Endothelial cell of umbilical vein (primary cell): ENCODE results near the gene CASKIN1. TPM values are rescaled to one million over a fixed set of nuclear protein-coding genes. Genes with fewer than 3 reads are reported as not detected.

Source experiments
- BruUV-seq: library from RNA; stranded (reverse); fragments of 400-500 nt; replicated peaks from 2 replicates; lab custom pipeline; 2021; lab: Mats Ljungman, UMichigan
- CTCF ChIA-PET: fragments of 300-600, 350-600 bp; sonication (Branson Sonifier 250); formaldehyde crosslinking; loops from one replicate; lab custom pipeline; 2021; ENCODE audit warnings: antibody characterized with exemption, inconsistent platforms; lab: Charles Lee
- POLR2A ChIA-PET: fragments of 300-600, 350-600 bp; sonication (Branson Sonifier 250); formaldehyde crosslinking; loops from one replicate; lab custom pipeline; 2021; ENCODE audit warnings: antibody characterized with exemption, inconsistent platforms; lab: Charles Lee
- DNase-seq: peaks from one replicate; pipeline ENCODE4 v3.0.0-alpha.2; 2011; ENCODE audit warnings: low read depth, low spot score
- FAIRE-seq: peaks from 2 replicates; lab custom pipeline; 2011; peaks lifted over from hg19 to GRCh38; lab: Jason Lieb, UNC
- H2AFZ ChIP-seq: 2 replicates; pipeline ENCODE4 v1.6.0; 2012; ENCODE audit warnings: low read depth, low read length, control low read depth, inconsistent platforms
- H3K27ac ChIP-seq: 2 replicates; pipeline ENCODE4 v1.5.1; 2011; ENCODE audit warnings: low read depth, mild to moderate bottlenecking, control low read depth, low read length, moderate library complexity; ENCODE audit not compliant: insufficient read depth
- H3K27me3 ChIP-seq, 2 experiments: 2 replicates each; pipeline versions ENCODE4 v1.6.0 to v1.6.1; 2011; ENCODE audit warnings: low read length in 2 of 2, mixed read lengths in 1 of 2; ENCODE audit not compliant: control insufficient read depth in 2 of 2, insufficient read depth in 2 of 2
- H3K36me3 ChIP-seq, 2 experiments: 2 replicates in 1 of 2; 3 replicates in 1 of 2; pipeline ENCODE4 v1.5.1; 2011; ENCODE audit warnings: low read length in 2 of 2, mild to moderate bottlenecking in 1 of 2, moderate library complexity in 1 of 2; ENCODE audit not compliant: control insufficient read depth in 2 of 2, insufficient read depth in 2 of 2; ENCODE audit errors: extremely low read depth in 1 of 2
- H3K4me1 ChIP-seq: 3 replicates; pipeline ENCODE4 v1.5.1; 2011; ENCODE audit warnings: mild to moderate bottlenecking, low read length; ENCODE audit not compliant: control insufficient read depth, insufficient read depth; ENCODE audit errors: extremely low read depth
- H3K4me2 ChIP-seq: 2 replicates; pipeline ENCODE4 v1.6.1; 2011; ENCODE audit warnings: low read length, control low read depth, mixed read lengths; ENCODE audit not compliant: insufficient read depth
- H3K4me3 ChIP-seq, 3 experiments: fragments of 200-600 bp in 1 of 3; sonication (generic), shearing (Covaris generic) in 1 of 3; replicated peaks in 1 of 3; 2 replicates each; pipeline ENCODE4 v1.5.1; 2011 to 2016; ENCODE audit warnings: control low read depth in 3 of 3, low read length in 3 of 3, mild to moderate bottlenecking in 2 of 3, inconsistent platforms in 1 of 3, low read depth in 1 of 3, moderate library complexity in 1 of 3; ENCODE audit not compliant: insufficient read depth in 1 of 3
- H3K79me2 ChIP-seq: 2 replicates; pipeline ENCODE4 v1.6.0; 2012; ENCODE audit warnings: low read length, inconsistent platforms; ENCODE audit not compliant: control insufficient read depth, insufficient read depth
- H3K9ac ChIP-seq: replicated peaks from 2 replicates; pipeline ENCODE3; 2011; ENCODE audit warnings: low read length, control low read depth; ENCODE audit not compliant: insufficient read depth; ENCODE audit errors: extremely low read depth
- H3K9me1 ChIP-seq: replicated peaks from 3 replicates; pipeline ENCODE4 v1.6.0; 2011; ENCODE audit warnings: mild to moderate bottlenecking, low read length; ENCODE audit not compliant: control insufficient read depth, insufficient read depth; ENCODE audit errors: extremely low read depth
- H3K9me3 ChIP-seq: replicated peaks from 2 replicates; pipeline ENCODE4 v1.5.1; 2012; ENCODE audit warnings: low read length, inconsistent platforms; ENCODE audit not compliant: control insufficient read depth, insufficient read depth
- H4K20me1 ChIP-seq: replicated peaks from 2 replicates; pipeline ENCODE3; 2011; ENCODE audit warnings: mild to moderate bottlenecking, low read length; ENCODE audit not compliant: control insufficient read depth, insufficient read depth; ENCODE audit errors: extremely low read depth
- EZH2 ChIP-seq: IDR thresholded peaks from 2 replicates; pipeline ENCODE4 v1.6.1; 2012; ENCODE audit warnings: borderline replicate concordance, low read depth, mild to moderate bottlenecking, moderate library complexity, low read length, inconsistent platforms; ENCODE audit not compliant: severe bottlenecking
- FOS ChIP-seq: IDR thresholded peaks from 2 replicates; pipeline ENCODE4 v1.6.1; 2011; ENCODE audit warnings: mild to moderate bottlenecking, low read length, moderate library complexity, borderline replicate concordance; ENCODE audit not compliant: insufficient read depth
- GATA2 ChIP-seq: IDR thresholded peaks from 2 replicates; pipeline ENCODE4 v1.7.0; 2011; ENCODE audit warnings: low read depth, mild to moderate bottlenecking, moderate library complexity, mixed read lengths, low read length; ENCODE audit not compliant: insufficient read length, insufficient read depth
- JUN ChIP-seq: IDR thresholded peaks from 2 replicates; pipeline ENCODE4 v1.6.1; 2011; ENCODE audit warnings: borderline replicate concordance, low read depth; ENCODE audit not compliant: insufficient read length, insufficient read depth
- MYC ChIP-seq: IDR thresholded peaks from one replicate; pipeline ENCODE4 v1.6.1; 2011; ENCODE audit warnings: mild to moderate bottlenecking, low read depth, low read length
- POLR2A ChIP-seq: IDR thresholded peaks from 2 replicates; pipeline ENCODE4 v1.6.1; 2012; ENCODE audit warnings: low read depth, mild to moderate bottlenecking, control low read depth, low read length
- POLR2AphosphoS5 ChIP-seq: IDR thresholded peaks from 2 replicates; pipeline ENCODE4 v1.6.1; 2012; ENCODE audit warnings: low read depth, mild to moderate bottlenecking, control low read depth, low read length, moderate library complexity; ENCODE audit not compliant: insufficient read depth
- dilution Hi-C: fragments of 300-500 bp; cut with MboI; formaldehyde crosslinking; loops from one replicate; pipeline ENCODE4 v1.15.0; 2019; ENCODE audit warnings: low sequenced_read_pairs; ENCODE audit not compliant: extremely low pct_ligation_motif_present
- intact Hi-C: fragments of 100-400 bp; cut with micrococcal nuclease; formaldehyde crosslinking; loops from one replicate; pipeline ENCODE4 v1.10.0; 2022
- polyA plus RNA-seq, 4 experiments: library from polyadenylated mRNA; depleted of rRNA in 3 of 4; stranded (reverse) in 3 of 4; unstranded in 1 of 4; fragments of >200 nt; gene quantifications; 2 replicates each; pipeline versions ENCODE4 v1.2.1 to v1.2.3, GENCODE V29; 2011 to 2012; ENCODE audit warnings: missing spikeins in 1 of 4
- total RNA-seq: library from RNA; stranded (reverse); gene quantifications from 2 replicates; pipeline ENCODE4 v1.2.3, GENCODE V29; 2021
- TF ChIP-seq, protein P1 (sequence below), 2 donors: IDR thresholded peaks; 1 replicate in 1 of 2; 2 replicates in 1 of 2; pipeline ENCODE4 v1.5.1; 2011; ENCODE audit warnings: low read length in 2 of 2, mild to moderate bottlenecking in 2 of 2, moderate library complexity in 2 of 2, control low read depth in 1 of 2, inconsistent platforms in 1 of 2, low read depth in 1 of 2; ENCODE audit not compliant: insufficient read depth in 1 of 2; ENCODE audit errors: extremely low read depth in 1 of 2
- TF ChIP-seq, protein P2 (sequence below): IDR thresholded peaks from 2 replicates; pipeline ENCODE4 v1.6.1; 2011; ENCODE audit not compliant: insufficient read depth, insufficient read length

CASKIN1 gene
- total and polyA plus RNA-seq, 2 donors (not counting 3 experiments of a cell fraction or from before 2014, with no cell fraction given), result 0.11 to 0.58 TPM

DNA sequence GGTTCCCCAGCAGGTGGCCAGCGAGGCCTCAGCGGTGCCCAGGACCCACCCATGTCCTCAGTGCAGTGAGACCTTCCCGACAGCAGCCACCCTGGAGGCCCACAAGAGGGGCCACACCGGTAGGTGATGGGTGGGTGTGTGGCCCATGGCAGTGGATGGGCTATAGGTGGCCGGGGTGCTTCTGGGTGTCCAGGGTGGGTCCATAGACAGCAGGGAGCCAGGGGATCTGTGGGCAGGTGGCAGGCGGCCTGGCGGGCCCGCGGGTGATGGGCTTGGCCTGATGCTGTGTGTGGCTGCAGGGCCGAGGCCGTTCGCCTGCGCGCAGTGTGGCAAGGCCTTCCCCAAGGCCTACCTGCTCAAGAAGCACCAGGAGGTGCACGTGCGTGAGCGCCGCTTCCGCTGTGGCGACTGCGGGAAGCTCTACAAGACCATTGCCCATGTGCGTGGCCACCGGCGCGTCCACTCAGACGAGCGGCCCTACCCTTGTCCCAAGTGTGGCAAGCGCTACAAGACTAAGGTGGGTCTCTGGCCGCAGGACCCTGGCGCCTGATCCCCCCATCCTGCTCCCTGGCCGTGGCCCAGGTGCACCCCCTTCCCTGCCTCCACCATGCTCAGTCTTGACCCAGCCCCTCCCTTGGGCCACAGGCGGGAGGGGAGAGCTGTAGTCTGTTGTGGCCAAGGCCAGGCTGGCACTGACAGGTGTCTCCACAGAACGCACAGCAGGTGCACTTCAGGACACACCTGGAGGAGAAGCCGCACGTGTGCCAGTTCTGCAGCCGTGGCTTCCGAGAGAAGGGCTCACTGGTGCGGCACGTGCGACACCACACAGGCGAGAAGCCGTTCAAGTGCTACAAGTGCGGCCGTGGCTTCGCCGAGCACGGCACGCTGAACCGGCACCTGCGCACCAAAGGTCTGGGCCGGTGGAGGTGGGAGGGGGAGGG, 37.7 kb upstream of the CASKIN1 start:
- Histone ChIP-seq H3K27ac (no peak overlapping the region), H3K4me3 (no peak overlapping the region), H3K9me3 (no peaks in the 10 kb centered on the region), H3K4me2 (no peak overlapping the region), H3K9me1 (no peaks in the 10 kb centered on the region), H3K79me2 (no peaks in the 10 kb centered on the region), H3K36me3 (peaks cover 9 to 46% of the 10 kb centered on the region in 2 experiments), H4K20me1 (no peaks in the 10 kb centered on the region), H3K27me3 (peaks cover 5 to 18% of the 10 kb centered on the region in 2 experiments), H3K9ac (no peak overlapping the region), H2AFZ (no peak overlapping the region), H3K4me1 (peaks cover 10% of the 10 kb centered on the region)
- intact Hi-C loops (no loop called here), dilution Hi-C loops (no loop called here)
- POLR2A ChIA-PET, result no interaction called here
- CTCF ChIA-PET, result no interaction called here
- no TSS peak for BruUV-seq
- no peak for FAIRE-seq
- no peak for TF ChIP-seq POLR2A
- TF ChIP-seq POLR2AphosphoS5, result no peak
- TF ChIP-seq EZH2, result no peak
- TF ChIP-seq GATA2, result no peak
- TF ChIP-seq, protein P1, sequence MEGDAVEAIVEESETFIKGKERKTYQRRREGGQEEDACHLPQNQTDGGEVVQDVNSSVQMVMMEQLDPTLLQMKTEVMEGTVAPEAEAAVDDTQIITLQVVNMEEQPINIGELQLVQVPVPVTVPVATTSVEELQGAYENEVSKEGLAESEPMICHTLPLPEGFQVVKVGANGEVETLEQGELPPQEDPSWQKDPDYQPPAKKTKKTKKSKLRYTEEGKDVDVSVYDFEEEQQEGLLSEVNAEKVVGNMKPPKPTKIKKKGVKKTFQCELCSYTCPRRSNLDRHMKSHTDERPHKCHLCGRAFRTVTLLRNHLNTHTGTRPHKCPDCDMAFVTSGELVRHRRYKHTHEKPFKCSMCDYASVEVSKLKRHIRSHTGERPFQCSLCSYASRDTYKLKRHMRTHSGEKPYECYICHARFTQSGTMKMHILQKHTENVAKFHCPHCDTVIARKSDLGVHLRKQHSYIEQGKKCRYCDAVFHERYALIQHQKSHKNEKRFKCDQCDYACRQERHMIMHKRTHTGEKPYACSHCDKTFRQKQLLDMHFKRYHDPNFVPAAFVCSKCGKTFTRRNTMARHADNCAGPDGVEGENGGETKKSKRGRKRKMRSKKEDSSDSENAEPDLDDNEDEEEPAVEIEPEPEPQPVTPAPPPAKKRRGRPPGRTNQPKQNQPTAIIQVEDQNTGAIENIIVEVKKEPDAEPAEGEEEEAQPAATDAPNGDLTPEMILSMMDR (IDR thresholded peaks at IDR 0.05; ENCODE audit: extremely low read depth in 1 of 2, insufficient read depth in 1 of 2, low read depth in 1 of 2, low read length in 2 of 2), result no peak
- TF ChIP-seq MYC, result no peak
- no peak for TF ChIP-seq JUN
- TF ChIP-seq, protein P2, sequence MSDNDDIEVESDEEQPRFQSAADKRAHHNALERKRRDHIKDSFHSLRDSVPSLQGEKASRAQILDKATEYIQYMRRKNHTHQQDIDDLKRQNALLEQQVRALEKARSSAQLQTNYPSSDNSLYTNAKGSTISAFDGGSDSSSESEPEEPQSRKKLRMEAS, result no peak
- TF ChIP-seq FOS, result no peak
- no peak for DNase-seq
